GM19043 (cell line): Measurements from ENCODE around the gene STK36.
A peak's percentile ranks its signal among the peaks of the same experiment; 100 is the strongest.

ENCODE experiments used
- ATAC-seq: cut with Tn5 transposase; IDR thresholded peaks from one replicate; pipeline ENCODE4 v1.9.1; 2021; ENCODE audit warnings: low read depth; ENCODE audit not compliant: unreplicated experiment

Gene STK36, protein sequence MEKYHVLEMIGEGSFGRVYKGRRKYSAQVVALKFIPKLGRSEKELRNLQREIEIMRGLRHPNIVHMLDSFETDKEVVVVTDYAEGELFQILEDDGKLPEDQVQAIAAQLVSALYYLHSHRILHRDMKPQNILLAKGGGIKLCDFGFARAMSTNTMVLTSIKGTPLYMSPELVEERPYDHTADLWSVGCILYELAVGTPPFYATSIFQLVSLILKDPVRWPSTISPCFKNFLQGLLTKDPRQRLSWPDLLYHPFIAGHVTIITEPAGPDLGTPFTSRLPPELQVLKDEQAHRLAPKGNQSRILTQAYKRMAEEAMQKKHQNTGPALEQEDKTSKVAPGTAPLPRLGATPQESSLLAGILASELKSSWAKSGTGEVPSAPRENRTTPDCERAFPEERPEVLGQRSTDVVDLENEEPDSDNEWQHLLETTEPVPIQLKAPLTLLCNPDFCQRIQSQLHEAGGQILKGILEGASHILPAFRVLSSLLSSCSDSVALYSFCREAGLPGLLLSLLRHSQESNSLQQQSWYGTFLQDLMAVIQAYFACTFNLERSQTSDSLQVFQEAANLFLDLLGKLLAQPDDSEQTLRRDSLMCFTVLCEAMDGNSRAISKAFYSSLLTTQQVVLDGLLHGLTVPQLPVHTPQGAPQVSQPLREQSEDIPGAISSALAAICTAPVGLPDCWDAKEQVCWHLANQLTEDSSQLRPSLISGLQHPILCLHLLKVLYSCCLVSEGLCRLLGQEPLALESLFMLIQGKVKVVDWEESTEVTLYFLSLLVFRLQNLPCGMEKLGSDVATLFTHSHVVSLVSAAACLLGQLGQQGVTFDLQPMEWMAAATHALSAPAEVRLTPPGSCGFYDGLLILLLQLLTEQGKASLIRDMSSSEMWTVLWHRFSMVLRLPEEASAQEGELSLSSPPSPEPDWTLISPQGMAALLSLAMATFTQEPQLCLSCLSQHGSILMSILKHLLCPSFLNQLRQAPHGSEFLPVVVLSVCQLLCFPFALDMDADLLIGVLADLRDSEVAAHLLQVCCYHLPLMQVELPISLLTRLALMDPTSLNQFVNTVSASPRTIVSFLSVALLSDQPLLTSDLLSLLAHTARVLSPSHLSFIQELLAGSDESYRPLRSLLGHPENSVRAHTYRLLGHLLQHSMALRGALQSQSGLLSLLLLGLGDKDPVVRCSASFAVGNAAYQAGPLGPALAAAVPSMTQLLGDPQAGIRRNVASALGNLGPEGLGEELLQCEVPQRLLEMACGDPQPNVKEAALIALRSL (N-terminal part only)

DNA sequence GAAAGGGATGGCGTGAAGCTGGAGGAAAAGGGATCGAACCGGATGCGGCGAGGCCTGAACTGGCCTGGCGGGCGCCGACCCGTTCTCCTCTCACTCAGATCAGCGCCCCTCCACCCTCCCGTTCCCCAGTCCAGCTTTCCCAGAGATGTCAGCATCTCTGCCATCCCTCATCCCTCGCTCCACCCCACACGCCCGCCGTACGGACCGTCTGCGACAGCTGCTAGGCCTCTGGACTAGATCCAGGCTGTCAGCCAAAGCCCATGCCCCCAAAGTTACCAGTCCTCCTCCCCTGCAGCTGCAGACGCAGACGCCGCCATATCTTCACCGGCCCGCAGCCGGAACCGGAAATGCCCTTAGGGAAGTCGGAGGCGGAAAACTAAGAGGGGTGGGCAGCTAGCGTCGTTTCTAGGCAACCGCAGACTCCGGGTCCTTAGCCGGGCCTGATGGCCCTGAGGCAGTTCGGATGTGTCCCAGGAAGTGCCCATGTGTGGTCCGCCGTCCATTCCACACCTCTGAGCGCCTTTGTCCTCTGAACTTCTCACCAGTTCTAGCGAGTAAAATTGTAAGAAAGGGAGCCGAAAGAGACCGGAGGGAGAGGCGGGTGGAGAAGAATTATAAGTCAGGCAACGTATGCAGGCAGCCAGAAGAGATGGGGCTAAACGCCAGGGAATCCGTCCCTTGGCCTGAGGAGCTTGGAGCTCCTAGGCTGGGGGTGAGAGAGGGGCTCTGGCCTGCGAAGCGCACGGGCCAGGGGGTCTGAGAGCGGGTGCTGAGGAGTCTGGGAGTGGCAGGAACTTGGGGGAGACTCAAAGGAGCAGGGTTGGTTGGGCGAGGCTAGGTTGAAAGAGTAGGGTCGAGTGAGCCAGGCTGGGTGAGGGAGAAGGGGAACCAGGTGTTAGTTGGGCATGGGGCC, at the start of gene STK36, which contains the start of gene RNF25:
TSS of gene STK36 (plus strand) at position 433 of the 913 bp plus-strand sequence. CDS start 744 bp downstream, outside the sequence.
TSS of gene RNF25 (minus strand) at position 349 of the 913 bp plus-strand sequence. CDS start at position 317, 32 bp downstream.
- ATAC-seq = peak; percentile 97

DNA sequence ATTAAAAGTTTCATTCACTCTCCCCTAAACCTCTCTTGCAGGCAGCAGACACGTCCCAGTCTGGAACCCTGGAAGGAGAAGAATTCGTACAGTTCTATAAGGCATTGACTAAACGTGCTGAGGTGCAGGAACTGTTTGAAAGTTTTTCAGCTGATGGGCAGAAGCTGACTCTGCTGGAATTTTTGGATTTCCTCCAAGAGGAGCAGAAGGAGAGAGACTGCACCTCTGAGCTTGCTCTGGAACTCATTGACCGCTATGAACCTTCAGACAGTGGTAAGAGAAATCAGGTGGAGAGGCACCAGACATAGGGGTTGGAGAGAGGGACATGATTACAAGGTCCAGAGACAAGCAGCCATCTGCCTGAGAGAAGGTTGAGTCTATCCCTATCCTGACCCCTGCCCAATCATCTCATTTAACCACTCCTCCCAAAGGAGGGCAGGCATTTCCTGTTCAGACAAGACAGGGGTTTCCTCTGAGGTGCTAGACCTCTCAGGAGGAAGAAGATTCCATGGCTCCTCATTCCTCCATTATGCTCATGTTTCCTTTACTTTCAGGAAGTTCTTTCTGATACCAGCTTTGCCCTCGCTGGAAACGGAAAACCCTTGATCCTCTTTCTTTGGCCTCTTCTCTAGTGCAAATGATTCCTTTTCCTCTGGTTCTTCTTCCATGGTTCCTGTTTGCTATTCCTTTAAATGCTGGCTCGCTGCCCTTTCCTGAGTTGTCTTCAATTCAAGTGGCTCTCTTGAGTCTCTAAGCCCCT, 49.1 kb upstream of the STK36 start:
- no peak for ATAC-seq

DNA sequence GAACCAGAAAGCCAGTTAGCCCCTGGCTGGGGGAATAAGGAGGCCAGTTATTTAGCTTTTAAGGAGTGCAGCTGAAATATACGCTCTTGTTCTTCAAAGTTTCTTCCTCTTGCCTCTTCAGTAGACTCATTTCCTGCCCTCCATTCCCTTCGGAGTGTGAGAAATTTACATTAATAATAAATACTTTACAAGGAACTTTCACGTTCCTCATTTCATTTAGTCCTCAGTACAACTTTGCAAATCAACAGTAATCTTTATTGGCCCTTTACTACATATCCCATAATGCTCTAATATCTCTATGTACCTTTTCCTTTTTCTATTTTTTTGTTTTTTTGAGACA, 48.5 kb upstream of the STK36 start:
- no peak for ATAC-seq

DNA sequence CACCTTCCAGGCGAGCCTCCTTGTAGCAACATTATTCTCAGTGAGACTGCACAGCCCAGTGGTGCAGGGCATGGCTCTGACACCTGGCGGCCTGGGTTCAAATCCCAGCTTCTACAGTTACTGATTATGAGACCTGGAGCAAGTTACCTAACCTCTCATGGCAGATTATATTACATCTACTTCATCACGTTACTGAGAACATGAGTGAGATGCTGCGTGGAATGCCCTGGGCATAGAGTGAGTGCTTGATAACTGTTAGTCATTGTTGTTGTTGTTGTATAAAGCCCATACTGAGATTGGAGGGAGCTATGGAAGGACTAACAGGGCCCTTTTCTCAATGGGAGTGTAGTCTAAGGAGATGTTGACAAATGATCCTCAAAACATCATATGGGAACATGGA, 45.5 kb upstream of the STK36 start:
- ATAC-seq = no peak

DNA sequence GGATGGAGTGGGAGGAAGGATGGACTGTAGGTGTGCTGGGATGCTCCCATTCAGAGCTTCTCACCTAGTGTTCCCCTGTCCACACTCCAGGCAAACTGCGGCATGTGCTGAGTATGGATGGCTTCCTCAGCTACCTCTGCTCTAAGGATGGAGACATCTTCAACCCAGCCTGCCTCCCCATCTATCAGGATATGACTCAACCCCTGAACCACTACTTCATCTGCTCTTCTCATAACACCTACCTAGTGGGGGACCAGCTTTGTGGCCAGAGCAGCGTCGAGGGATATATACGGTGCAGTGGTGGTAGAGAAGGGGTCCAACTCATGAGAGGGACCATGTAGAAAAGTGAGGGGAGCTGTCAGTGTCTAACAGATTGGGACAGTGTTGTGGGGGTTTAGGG, 43.9 kb upstream of the STK36 start:
- ATAC-seq = no peak

DNA sequence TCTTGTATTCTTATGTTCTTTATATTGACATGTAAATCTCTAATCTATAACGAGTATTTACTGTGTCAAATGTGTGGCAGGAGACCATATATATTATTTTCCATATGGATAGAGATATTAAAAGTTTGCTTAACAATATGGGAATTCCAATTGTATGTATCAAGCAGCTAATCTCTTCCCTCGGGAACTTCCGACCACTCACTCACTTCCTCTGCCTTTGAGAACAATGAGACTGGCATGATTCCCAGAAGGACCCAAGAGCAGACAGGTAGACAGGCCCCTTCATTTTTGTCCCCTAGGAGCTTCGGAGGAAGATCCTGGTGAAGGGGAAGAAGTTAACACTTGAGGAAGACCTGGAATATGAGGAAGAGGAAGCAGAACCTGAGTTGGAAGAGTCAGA, 40.0 kb upstream of the STK36 start:
- no peak for ATAC-seq

DNA sequence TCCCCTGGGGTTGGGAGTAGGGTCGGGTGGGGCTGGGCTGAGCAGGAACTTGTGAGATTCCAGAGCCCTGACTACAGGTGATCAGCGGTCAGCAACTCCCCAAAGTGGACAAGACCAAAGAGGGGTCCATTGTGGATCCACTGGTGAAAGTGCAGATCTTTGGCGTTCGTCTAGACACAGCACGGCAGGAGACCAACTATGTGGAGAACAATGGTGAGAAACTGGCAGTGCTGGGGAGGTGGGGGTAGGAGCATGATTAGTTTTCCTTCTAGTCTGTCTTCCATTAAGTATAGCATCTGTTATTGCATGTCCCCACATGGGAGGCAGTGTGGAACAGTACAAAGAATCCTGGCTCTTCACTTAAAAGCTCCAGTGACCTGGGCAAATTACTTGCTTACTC, 36.2 kb upstream of the STK36 start:
- ATAC-seq = no peak

DNA sequence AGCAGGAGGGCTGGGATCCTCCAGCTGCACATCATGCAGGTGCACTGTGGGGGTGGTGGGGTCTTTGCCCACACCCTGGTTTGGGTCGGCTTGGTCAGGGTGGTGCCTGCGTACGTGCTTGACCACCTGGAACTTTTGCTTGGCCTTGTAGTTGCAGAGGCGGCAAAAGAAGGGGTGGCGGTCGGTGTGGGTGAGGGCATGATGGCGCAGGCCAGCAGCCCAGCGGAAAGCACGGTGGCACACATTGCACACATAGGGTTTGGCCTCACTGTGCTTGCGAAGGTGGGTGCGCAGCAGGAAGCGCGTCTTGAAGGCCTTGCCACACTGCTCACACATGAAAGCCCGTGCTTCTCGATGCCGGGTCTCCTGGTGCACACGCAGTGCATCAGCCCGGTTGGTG, 33.5 kb upstream of the STK36 start:
- no peak for ATAC-seq

DNA sequence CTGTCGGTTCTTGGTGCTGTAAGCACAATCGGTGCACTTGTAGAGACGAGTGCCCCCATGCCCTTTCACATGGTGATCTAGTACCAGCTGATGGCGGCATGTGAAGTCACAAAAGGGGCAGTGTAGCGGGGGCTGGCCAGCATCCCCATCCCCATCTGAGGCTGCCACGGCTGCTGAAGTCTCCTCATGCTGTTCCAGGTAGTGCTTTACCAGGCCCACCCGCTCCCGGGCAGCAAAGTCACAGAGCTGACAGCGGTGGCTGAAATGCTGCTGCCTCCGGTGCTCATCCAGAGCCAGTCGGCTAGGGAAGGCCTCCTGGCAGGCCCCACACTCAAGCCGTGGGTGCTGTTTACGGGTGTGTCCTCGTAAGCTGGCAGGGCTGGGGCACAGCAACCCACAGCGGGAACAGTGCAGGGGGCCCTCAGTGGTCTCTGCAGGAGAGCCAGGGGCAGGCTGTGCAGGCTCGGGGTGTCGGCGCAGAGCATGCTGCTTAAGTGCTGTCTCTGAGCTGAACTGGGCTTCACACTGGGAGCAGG, 29.7 kb upstream of the STK36 start:
- ATAC-seq = no peak

DNA sequence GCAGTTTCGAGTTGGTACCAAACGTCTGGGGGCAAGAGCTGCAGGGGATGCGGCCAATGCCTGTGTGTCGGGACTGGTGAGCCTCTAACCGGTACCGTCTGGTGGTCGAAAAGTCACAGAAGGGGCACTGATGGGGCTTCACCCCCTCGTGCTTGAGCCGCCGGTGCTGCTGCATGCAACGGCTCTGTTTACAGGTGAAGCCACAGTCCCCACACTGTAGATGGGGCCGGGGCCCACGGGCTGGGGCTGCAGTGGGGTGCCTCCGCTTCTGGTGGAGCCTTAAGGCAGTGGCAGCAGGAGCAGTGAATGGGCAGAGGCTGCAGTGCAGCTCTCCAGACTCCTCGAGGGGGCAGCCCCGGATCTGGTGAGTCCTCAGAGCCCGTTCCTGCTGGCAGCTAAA, 29.1 kb upstream of the STK36 start:
- ATAC-seq = no peak

DNA sequence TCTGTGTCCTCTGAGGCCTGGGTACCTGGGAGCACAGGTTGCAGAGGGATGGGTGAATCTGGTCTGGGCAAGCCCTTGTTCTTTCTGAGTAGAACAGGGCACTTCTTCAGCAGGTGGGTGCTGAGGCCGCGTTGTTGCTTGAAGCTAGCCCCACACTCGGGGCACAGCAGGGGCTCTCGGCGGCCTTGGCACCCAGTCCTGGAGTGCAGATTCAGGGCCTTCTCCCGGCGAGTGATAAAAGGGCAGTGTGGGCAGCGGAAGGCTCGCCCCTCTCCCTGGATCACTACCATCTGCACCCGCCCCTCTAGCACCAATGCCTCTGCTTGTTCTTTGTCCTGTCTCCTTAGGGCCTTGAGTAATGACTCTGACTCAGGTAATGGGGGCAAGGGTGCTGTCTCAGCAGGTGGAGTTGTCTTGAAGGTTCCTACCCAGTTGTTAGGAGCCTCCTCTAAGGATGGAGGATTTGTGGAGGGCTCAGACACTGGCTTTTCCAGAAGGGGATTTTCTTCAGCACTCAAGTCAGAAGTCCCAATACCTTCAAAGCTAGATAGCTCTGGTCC, 28.1 kb upstream of the STK36 start:
- ATAC-seq = no peak

DNA sequence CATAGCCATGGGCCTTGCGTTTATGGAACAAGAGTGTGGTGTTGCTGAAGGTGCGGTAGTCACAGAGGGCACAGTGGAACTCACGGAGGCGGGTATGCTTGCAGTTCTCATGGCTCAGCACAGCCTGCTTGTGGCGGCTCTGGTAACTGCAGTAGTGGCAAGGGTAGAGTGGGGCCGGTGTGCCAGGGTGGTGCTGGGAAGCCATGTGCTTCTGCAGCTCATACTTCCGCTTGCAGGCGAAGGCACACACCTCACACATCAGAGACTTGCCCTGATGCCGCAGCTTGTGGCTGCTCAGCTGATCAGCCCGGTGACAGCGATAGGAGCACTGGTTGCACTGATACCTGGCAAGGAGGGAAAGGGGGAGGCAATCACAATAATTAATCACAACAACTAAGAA, 27.2 kb upstream of the STK36 start:
- no peak for ATAC-seq

DNA sequence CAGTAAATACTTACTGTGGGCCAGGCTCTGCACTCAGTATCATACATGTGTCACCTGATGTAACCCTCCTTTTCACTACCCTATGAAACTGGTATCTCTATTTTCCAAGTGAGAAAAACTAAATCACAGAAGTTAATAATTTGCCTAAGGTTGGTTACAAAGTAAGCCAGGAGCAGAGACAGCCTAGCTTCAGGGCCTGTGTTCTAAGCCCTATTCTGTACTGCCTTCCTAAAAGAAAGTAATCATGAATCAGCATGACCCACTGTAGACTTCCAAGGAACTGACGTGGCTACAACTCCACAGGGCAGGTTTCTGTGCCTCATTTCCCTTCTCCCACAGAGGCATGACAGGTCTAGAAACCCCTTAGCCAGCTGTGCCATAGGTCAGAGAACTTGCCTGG, 26.8 kb upstream of the STK36 start:
- ATAC-seq = peak; percentile 77

DNA sequence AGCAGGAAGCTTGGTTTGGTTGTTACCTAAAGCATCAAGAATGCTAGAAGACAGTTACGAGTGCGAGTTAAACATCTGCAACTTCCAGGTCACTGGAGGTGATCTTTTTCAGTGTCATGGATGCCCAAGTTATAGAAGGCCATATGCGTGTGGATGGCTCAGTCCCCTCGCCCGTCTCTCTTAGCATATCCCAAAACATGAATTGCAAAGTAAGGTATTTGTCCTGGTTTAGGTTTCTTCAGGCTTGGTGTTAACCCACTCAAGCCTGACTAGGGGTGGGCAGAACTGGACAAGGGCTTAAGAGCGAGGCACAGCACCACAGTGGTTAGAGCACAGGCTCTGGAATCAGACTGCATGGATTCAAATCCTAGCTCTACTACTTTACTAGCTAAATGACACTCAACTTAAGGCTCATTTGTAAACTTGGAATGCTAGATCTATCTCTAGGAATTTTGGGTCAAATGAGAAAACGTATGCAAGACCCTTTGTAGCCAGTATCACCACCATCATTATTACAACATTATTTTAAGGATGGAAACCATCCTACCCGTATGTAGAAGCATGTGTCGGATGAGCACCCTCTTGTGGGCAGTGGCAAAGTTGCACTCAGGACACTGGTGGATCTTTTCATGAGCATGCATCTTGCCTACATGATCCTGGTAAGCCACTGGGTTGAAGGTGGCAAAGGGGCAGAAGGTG, 23.6 kb upstream of the STK36 start:
- no peak for ATAC-seq

DNA sequence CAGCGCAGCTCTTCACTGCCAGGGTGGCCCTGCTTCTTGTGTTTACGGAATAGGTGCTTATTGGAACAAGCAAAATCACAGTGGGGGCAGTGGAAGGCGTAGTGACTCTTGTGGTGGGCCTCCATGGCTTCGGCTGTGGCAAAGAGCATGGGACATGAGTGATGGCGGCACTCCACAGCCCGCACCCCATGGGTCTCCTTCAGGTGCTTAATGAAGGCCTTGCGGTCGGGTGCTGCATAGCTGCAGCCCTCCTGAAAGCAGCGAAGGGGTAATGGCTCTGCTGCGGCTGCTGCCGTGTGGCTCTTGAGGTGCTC, 23.1 kb upstream of the STK36 start:
- no peak for ATAC-seq

DNA sequence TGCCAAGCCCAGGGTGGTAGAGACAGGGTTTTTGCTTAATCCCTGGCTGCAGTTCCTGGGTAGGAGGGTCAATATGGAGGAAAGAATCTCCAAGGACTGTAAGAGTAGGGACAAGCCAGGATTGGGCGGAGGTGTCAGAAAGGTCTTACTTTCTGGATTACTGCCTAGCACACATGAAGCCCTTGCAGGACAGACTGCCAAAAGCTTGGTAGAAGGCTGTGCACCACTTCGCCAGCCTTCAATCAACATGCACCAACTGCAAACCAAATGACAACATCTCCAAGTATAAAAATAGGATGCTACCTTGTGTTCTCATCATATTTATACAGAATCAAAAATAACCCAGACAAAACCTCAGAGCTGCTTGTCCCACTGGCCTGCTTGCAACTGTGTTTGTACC, 16.1 kb upstream of the STK36 start:
- no peak for ATAC-seq

DNA sequence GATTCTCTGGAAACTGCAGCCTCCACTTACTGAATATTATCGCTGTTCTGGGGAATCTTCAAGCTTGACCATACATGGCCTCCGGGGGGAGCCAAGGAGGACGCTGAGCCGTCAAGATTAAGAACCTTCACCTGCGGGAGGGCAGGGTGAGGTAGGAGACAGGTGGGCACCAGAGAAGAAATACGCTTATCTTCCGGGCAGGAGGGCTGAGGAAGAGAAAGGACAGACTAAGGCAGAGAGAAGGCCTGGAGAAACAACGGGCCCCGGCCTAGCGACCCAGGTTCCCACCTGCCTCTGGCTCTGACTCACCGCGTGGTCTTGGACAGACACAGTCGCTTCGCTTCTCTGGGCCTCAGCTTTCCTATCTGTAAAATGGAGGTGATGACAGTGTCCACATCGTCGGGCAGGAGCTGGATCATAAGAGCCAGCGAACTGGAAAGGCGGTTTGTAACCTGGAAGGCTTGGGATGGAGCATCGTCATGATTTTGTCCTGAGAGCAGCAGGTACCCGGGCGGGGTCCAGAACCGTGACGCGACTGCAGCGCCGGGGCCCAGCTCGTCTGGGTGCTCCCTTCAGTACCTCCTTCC, 13.1 kb upstream of the STK36 start:
- ATAC-seq = peak; percentile 30
